ENCODE data around the gene TSPAN15. TPM values are rescaled to one million over a fixed set of nuclear protein-coding genes. Genes with fewer than 3 reads are reported as not detected.

The TSPAN15 gene
- total RNA-seq, 1 experiment from 2014 or later = 7.7 TPM

DNA sequence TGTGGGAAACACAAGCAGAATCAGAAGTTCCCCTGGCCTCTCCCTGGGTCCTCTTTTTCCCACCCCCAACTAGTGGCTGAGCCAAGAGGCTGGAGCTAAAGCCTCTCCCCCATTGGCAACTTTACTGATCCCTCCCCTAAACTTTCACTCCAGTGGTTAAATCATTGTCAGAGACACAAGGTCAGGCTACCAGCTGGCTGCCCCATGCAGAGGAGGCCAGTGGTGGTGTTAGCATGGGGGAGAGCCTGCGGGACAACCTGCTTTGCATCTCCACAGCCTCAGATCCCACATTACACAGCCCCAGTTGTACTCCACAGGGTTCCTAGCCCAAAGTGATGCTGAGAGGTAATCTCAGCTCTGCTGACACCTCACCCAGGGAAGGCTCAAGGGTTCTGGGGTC is 101.0 kb downstream of the TSPAN15 start:
- H4K5ac ChIP-seq (ENCODE audit: insufficient read length, low read depth, low read length) = no peak overlapping the region
- no peak overlapping the region for H2BK20ac ChIP-seq (ENCODE audit: low read depth, low read length, poor library complexity, severe bottlenecking)
- no peak overlapping the region for H2BK12ac ChIP-seq (ENCODE audit: insufficient read length, low read depth, low read length)
- H3K18ac ChIP-seq (ENCODE audit: insufficient read length, low read depth, low read length) = no peak overlapping the region
- H3K56ac ChIP-seq (ENCODE audit: insufficient read length, low read depth, low read length) = no peak overlapping the region
- no peak overlapping the region for H3K4me2 ChIP-seq (ENCODE audit: insufficient read depth, insufficient read length, low read length)
- Mint-ChIP-seq H3K27ac (0 out of 7 replicates have a peak overlapping the region, but pooled peaks of 1 of the 3 experiments have one; percentile 79), H3K4me1 (peaks cover 14 to 31% of the 10 kb centered on the region in 2 experiments), H3K9me3 (peaks cover 33 to 34% of the 10 kb centered on the region in 2 experiments), H3K36me3 (ENCODE audit: insufficient read depth in 1 of 3, low read depth in 3 of 3) (peaks cover 2 to 25% (median 7%) of the 10 kb centered on the region in 3 experiments), H3K4me3 (no peak overlapping the region), H3K27me3 (ENCODE audit: low read depth) (peaks cover 76% of the 10 kb centered on the region)
- H3K9me3 ChIP-seq (ENCODE audit: control insufficient read depth, low read depth, low read length) = peaks cover 10% of the 10 kb centered on the region
- no peak overlapping the region for H3K9ac ChIP-seq (ENCODE audit: extremely low read depth, insufficient read length, low read length)
- H3K14ac ChIP-seq (ENCODE audit: insufficient read depth, low read length) = no peak overlapping the region
- H2BK5ac ChIP-seq (ENCODE audit: insufficient read length, low read length) = no peak overlapping the region
- TF ChIP-seq, protein P1, sequence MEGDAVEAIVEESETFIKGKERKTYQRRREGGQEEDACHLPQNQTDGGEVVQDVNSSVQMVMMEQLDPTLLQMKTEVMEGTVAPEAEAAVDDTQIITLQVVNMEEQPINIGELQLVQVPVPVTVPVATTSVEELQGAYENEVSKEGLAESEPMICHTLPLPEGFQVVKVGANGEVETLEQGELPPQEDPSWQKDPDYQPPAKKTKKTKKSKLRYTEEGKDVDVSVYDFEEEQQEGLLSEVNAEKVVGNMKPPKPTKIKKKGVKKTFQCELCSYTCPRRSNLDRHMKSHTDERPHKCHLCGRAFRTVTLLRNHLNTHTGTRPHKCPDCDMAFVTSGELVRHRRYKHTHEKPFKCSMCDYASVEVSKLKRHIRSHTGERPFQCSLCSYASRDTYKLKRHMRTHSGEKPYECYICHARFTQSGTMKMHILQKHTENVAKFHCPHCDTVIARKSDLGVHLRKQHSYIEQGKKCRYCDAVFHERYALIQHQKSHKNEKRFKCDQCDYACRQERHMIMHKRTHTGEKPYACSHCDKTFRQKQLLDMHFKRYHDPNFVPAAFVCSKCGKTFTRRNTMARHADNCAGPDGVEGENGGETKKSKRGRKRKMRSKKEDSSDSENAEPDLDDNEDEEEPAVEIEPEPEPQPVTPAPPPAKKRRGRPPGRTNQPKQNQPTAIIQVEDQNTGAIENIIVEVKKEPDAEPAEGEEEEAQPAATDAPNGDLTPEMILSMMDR (conservative IDR thresholded peaks at IDR 0.05) = no peak
- H3K79me1 ChIP-seq (ENCODE audit: insufficient read depth, low read depth, low read length, poor library complexity, severe bottlenecking) = no peaks in the 10 kb centered on the region
- no peak overlapping the region for H2BK120ac ChIP-seq (ENCODE audit: low read depth, low read length, poor library complexity, severe bottlenecking)
- H4K91ac ChIP-seq (ENCODE audit: insufficient read length, low read depth, low read length) = no peak overlapping the region
- no peaks in the 10 kb centered on the region for H3K23me2 ChIP-seq (ENCODE audit: insufficient read length, low read depth, low read length, poor library complexity, severe bottlenecking)
- H3K79me2 ChIP-seq (ENCODE audit: insufficient read depth, low read length) = no peaks in the 10 kb centered on the region
- no peak for DNase-seq
- H4K8ac ChIP-seq (replicated peaks; ENCODE audit: insufficient read length, low read depth, low read length) = no peak overlapping the region
- H3K23ac ChIP-seq (ENCODE audit: insufficient read length, low read depth, low read length) = no peak overlapping the region
- H3K4me1 ChIP-seq (ENCODE audit: insufficient read depth, low read length) = no peaks in the 10 kb centered on the region
- no peaks in the 10 kb centered on the region for H4K20me1 ChIP-seq (ENCODE audit: control insufficient read depth, insufficient read depth, insufficient read length)
- no peak overlapping the region for H3K4ac ChIP-seq (ENCODE audit: low read depth, low read length)
- no peaks in the 10 kb centered on the region for H3K27me3 ChIP-seq (ENCODE audit: insufficient read depth, low read length)
- WGBS (ENCODE audit: extremely low coverage, insufficient read length, low lambda C conversion rate) = no CpG with 5 or more reads among the region's 1 CpG
- no peak overlapping the region for H2AFZ ChIP-seq (ENCODE audit: low read length)
- H2AK5ac ChIP-seq (ENCODE audit: insufficient read length, low read length) = no peak overlapping the region
- H3K27ac ChIP-seq (ENCODE audit: insufficient read length, low read depth, low read length) = no peak overlapping the region
- no peak overlapping the region for H3T11ph ChIP-seq (ENCODE audit: low read length)
- no peak overlapping the region for H2BK15ac ChIP-seq (ENCODE audit: low read depth, low read length)

Measured in H9 (cell line).